GM12875 (cell line): ENCODE data around the gene DLEU7.

Source experiments
- H3K4me3 ChIP-seq: one replicate; pipeline ENCODE4 v1.5.1; 2011; ENCODE audit warnings: low read depth, low read length, control low read depth
- TF ChIP-seq, protein P1 (sequence below): IDR thresholded peaks from 2 replicates; pipeline ENCODE4 v1.5.1; 2011; ENCODE audit warnings: low read depth, mild to moderate bottlenecking, control low read depth, inconsistent platforms, low read length, moderate library complexity, borderline replicate concordance; ENCODE audit not compliant: insufficient read depth

Gene DLEU7

DNA sequence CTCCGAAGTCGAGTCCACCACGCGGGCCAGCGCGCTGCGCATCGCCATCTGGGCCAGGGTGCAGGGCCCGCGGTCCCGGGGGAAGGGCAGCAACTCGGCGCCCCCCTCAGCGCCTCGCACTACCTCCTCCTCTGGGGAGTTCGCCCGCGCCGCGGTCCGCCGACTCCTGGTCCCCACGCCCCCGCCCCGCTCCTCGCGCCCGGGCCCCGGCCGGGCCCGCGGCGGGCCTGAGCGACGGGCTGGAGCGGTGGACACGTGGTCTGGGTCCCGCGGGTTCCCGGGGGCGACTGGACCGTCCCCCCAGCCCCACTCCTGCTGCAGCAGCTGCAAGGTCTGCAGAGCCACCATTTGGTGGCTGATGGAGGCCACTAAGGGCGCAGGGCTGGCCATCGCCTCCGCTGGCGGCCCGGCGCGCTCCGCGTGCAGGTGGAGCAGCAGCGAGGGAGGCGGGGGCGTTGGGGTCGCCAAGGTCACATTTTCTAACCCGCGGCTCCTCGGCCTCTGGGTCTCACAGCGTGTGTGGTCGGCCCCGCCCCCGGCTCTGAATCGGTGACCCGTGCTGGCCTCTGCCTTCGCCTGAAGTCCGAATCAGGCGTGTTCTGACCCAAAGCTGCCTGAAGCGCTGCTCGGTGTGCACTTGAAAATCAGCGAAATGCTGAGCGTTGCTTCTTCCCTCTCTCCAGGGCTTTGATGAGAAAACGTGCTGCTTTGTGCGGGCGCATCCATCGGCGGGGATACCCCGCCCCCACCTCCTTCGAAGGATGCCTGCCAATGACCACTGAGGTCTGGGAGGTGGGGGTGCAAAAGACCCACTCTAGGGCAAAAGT is at the start of gene DLEU7:
Gene DLEU7 (minus strand): TSS at position 436 of the 827 bp plus-strand sequence. CDS start 46 bp downstream, at position 390.
- TF ChIP-seq, protein P1, sequence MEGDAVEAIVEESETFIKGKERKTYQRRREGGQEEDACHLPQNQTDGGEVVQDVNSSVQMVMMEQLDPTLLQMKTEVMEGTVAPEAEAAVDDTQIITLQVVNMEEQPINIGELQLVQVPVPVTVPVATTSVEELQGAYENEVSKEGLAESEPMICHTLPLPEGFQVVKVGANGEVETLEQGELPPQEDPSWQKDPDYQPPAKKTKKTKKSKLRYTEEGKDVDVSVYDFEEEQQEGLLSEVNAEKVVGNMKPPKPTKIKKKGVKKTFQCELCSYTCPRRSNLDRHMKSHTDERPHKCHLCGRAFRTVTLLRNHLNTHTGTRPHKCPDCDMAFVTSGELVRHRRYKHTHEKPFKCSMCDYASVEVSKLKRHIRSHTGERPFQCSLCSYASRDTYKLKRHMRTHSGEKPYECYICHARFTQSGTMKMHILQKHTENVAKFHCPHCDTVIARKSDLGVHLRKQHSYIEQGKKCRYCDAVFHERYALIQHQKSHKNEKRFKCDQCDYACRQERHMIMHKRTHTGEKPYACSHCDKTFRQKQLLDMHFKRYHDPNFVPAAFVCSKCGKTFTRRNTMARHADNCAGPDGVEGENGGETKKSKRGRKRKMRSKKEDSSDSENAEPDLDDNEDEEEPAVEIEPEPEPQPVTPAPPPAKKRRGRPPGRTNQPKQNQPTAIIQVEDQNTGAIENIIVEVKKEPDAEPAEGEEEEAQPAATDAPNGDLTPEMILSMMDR = no peak
- no peak within 1 kb of the TSS for H3K4me3 ChIP-seq

- TF ChIP-seq, protein P1 = no peak
- H3K4me3 ChIP-seq = no peak overlapping the region
Observed at GRCh38 chr13:50892210-50892944, 48.9 kb upstream of the DLEU7 start.

- H3K4me3 ChIP-seq = no peak overlapping the region
- TF ChIP-seq, protein P1 = no peak
Observed at GRCh38 chr13:50891206-50891605, 47.7 kb upstream of the DLEU7 start.

DNA sequence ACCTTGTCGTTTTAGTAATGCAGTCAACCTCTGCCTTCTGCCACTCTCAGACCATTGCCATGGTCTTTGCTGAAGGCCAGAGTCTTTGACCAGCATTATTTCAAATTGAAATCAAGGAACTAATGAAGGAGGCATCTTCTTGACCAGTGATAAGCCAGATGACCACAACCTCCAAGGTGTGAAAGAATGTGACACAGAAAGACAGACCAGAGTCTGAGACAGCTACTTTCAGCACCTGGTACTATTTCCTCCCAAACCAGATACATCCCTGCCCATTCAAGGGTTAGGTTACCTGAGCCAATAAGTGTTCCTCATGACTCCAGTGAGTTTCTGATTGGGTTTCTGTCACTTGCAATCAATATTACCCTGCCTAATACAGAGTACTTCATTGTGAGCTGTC is 45.8 kb upstream of the DLEU7 start:
- no peak overlapping the region for H3K4me3 ChIP-seq
- TF ChIP-seq, protein P1 = no peak

- H3K4me3 ChIP-seq = no peak overlapping the region
- TF ChIP-seq, protein P1 = no peak
Observed at GRCh38 chr13:50888362-50888761, 44.9 kb upstream of the DLEU7 start.

DNA sequence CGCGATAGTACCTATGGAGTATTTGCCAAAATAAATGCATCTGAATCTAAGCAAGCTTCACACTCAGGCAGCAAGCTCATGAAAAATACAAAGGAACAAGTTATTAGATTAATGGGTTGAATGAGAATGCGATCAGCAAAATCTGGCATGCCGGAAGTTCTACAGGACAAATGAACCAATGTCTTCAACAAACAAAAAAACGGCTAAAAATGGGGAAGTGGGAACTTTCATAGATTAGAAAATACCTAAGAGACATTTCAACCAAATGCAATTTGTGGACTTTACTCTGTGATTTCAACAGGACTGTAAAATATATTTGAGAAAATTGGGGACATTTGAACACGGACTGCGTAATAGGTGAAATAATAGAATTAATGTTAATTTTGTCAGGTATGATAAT is 43.7 kb upstream of the DLEU7 start:
- no peak overlapping the region for H3K4me3 ChIP-seq

More for the DNA sequence above, 43.7 kb upstream of the DLEU7 start:
- TF ChIP-seq, protein P1 = no peak
